Stimulated activated CD4-positive, alpha-beta T cell treated with anti-CD3 and anti-CD28 coated beads, Interleukin-2, amount 100 ng/mL, for 4 hours (primary cell): ENCODE results near the gene KRTAP4-3.
"Not testable (repeated sequence)": the region's sequence is repeated elsewhere in the genome, so short reads cannot be mapped to it uniquely, and the experiment has no call there.

Experiments used
- DNase-seq: peaks from one replicate; pipeline ENCODE4 v3.0.0-alpha.2; 2020; ENCODE audit warnings: low read depth

The KRTAP4-3 gene

GRCh38 chr17:41151525-41151924 is 16.5 kb downstream of the KRTAP4-3 start:
- DNase-seq, result no peak

- DNase-seq, result no peak
These were observed 18.0 kb downstream of the KRTAP4-3 start for GRCh38 chr17:41150026-41150425.

GRCh38 chr17:41149652-41149985 is 18.4 kb downstream of the KRTAP4-3 start, which contains the start of gene KRTAP4-5:
Gene KRTAP4-5 (minus strand): TSS chr17:41149825. CDS start chr17:41149767, 58 bp downstream.
- DNase-seq, result no peak

- DNase-seq, result not testable (repeated sequence)
These were observed 18.9 kb downstream of the KRTAP4-3 start for GRCh38 chr17:41148971-41149651.

- DNase-seq, result no peak
These were observed 20.4 kb downstream of the KRTAP4-3 start for GRCh38 chr17:41147531-41148204.

GRCh38 chr17:41145261-41145660 is 22.8 kb downstream of the KRTAP4-3 start:
- DNase-seq, result no peak

- DNase-seq, result no peak
These were observed 23.2 kb downstream of the KRTAP4-3 start for GRCh38 chr17:41144846-41145245.

- DNase-seq, result no peak
These were observed 26.7 kb downstream of the KRTAP4-3 start for GRCh38 chr17:41141361-41141760.

- DNase-seq, result no peak
These were observed 27.5 kb downstream of the KRTAP4-3 start, which contains the start of gene KRTAP4-6 for GRCh38 chr17:41140360-41141131. Gene KRTAP4-6 (minus strand): TSS chr17:41140544. CDS start chr17:41140487, 57 bp downstream.

GRCh38 chr17:41139865-41140264 is 28.2 kb downstream of the KRTAP4-3 start:
- not testable (repeated sequence) for DNase-seq

- DNase-seq, result no peak
These were observed 33.9 kb downstream of the KRTAP4-3 start for GRCh38 chr17:41133880-41134735.

- DNase-seq, result no peak
These were observed 36.0 kb downstream of the KRTAP4-3 start for GRCh38 chr17:41131979-41132378.

- no peak for DNase-seq
These were observed 40.6 kb downstream of the KRTAP4-3 start for GRCh38 chr17:41127371-41127770.

GRCh38 chr17:41126412-41126811 is 41.6 kb downstream of the KRTAP4-3 start:
- DNase-seq, result no peak

GRCh38 chr17:41125064-41125463 is 43.0 kb downstream of the KRTAP4-3 start:
- DNase-seq, result no peak

- DNase-seq, result not testable (repeated sequence)
These were observed 44.0 kb downstream of the KRTAP4-3 start, which contains the start of gene KRTAP4-12 for GRCh38 chr17:41123991-41124371. Gene KRTAP4-12 (minus strand): TSS chr17:41124182. CDS start chr17:41124122, 60 bp downstream.

GRCh38 chr17:41123292-41123990 is 44.6 kb downstream of the KRTAP4-3 start:
- not testable (repeated sequence) for DNase-seq

GRCh38 chr17:41121742-41122141 is 46.3 kb downstream of the KRTAP4-3 start:
- no peak for DNase-seq

- not testable (repeated sequence) for DNase-seq
These were observed 48.0 kb downstream of the KRTAP4-3 start for GRCh38 chr17:41119696-41120690.

GRCh38 chr17:41118721-41119120 is 49.3 kb downstream of the KRTAP4-3 start:
- no peak for DNase-seq
